GM21423 (cell line): ENCODE measurements around the gene SEL1L3.
A peak's percentile ranks its signal among the peaks of the same experiment; 100 is the strongest.
"Not testable (repeated sequence)": the region's sequence is repeated elsewhere in the genome, so short reads cannot be mapped to it uniquely, and the experiment has no call there.

Experiments
- ATAC-seq: cut with Tn5 transposase; IDR thresholded peaks from one replicate; pipeline ENCODE4 v1.9.1; 2021; ENCODE audit warnings: mild to moderate bottlenecking, moderate library complexity; ENCODE audit not compliant: unreplicated experiment

Gene SEL1L3

GRCh38 chr4:25862411-25863346 is at the start of gene SEL1L3:
SEL1L3 (minus strand) TSS chr4:25862988; CDS start chr4:25862836, 152 bp downstream.
- ATAC-seq, result peak; percentile 33

DNA sequence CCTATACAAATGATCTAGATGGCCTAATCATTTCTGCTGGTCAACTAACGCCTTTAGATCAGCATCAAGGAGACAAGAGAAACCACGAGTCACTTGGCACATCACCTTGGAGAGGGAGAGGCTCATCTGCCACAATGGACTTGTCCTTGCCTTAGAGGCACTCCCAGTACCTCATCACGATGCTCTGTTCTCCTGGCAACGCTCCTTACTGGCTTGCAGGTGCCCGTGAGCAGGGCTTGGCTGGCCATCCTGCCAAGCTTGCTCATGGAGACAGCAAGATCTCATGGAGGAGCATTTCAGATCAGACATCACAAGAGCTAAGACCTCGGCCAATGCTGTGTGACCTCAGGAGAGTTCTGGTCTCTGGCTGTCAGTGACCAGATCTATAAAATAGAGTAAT is 48.6 kb upstream of the SEL1L3 start:
- ATAC-seq, result no peak

GRCh38 chr4:25908491-25908901 is 45.7 kb upstream of the SEL1L3 start:
- ATAC-seq, result no peak

GRCh38 chr4:25906113-25906512 is 43.3 kb upstream of the SEL1L3 start:
- not testable (repeated sequence) for ATAC-seq

- ATAC-seq, result no peak
These were observed 42.6 kb upstream of the SEL1L3 start for GRCh38 chr4:25905371-25905770.

DNA sequence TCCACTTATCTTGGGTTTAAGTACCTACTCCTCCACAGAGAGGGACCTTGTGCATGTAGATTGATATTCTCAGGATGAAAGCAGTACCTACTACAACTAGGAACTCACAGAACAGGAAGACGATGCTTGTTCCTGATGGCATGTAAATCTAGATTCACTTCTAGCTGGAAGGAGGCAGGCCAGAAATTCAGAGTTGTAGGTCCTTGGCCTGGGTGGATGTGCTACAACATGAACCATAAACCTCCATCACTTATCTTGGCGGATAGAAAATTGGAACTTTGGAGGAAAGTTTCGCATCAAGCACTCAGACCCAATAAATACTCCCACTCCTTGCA is 41.9 kb upstream of the SEL1L3 start:
- ATAC-seq, result peak; percentile 36

- peak; percentile 58 for ATAC-seq
These were observed 41.3 kb upstream of the SEL1L3 start for GRCh38 chr4:25903900-25904747.

DNA sequence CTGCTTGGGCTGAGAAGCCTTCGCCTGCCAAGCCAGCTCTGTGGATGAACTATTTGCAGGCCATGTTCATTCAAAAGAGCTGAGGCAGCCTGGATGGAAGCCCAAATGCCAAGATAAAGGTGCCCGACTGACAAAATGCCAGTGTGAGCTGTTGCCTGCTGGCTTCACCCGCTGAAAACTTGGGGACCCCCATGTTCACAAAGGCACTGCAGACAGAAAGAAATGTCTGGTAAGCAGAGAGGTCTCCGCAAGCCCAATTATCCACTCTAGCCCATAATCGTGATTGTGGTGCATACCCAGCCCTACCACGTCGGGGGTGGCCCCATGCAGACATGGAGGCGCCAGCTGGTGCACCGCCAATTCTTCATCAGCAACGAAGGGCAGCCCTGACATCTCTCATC is 38.2 kb upstream of the SEL1L3 start:
- no peak for ATAC-seq

- no peak for ATAC-seq
These were observed 37.5 kb upstream of the SEL1L3 start for GRCh38 chr4:25900310-25900709.

GRCh38 chr4:25896776-25897539 is 34.2 kb upstream of the SEL1L3 start:
- ATAC-seq, result no peak

- ATAC-seq, result no peak
These were observed 30.0 kb upstream of the SEL1L3 start for GRCh38 chr4:25892796-25893195.

DNA sequence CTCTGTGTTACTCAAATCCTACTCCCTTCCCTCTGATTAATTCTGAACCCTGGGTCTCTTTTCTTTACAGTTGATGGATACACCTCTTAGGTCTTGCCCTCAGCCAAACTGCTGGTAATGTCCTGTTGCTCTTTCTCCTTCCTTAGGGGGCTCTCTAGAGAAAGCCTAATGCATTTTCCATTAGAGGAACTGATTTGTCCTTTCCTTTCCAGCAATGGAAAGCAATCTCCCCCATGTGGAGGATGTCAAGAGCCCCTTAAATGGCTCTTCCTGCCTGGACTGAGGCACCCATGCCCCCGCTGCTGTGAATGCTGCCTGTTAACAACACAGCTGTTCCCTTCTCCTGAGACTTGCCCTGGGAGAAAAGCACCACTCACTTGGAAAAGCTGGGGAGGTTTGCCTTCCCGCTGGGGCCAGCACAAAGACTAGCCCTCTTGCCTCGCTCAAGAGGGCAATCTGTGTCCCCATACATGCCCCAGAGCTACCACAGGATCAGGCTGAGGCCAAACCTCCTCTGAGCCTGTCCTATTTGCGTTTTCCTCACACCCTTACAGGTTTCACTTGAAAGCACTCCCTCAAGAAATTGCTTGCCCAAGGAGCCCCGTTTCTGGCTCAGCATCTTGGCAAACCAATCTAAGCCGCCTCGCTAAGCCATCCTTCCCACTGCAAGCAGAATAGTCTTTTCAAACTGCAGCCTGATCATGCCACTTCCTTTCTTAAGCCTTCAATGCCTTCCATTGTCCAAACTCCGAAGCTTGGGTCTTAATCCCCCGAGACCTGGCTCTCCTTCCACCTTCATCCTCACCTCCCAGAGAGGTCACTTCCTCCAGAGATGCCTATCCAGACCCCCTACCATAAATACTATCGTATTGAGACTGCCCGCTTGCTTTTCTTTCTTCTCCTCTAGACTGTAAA is 28.0 kb upstream of the SEL1L3 start:
- ATAC-seq, result no peak

- no peak for ATAC-seq
These were observed 27.1 kb upstream of the SEL1L3 start for GRCh38 chr4:25889589-25890503.

- ATAC-seq, result no peak
These were observed 26.0 kb upstream of the SEL1L3 start for GRCh38 chr4:25888781-25889180.

- ATAC-seq, result peak; percentile 58
These were observed 21.4 kb upstream of the SEL1L3 start for GRCh38 chr4:25884031-25884782.

DNA sequence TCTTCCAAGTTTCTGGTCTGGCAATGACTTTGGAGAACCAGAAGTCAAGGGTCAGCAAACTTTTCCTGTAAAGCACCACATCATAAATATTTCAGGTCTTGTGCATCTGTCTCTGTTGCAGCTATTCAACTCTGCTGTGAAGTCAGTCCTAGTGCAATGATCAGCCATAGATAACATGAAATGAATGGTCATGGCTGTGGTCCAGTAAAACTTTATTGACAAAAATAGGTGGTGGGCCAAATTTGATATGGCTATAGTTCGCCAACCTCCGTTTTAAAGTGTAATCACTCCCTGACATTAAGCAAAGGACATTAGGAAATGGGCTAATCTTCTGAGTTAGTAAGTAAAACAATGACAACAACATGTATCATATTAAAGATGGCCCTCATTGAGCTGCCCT is 20.8 kb upstream of the SEL1L3 start:
- ATAC-seq, result no peak

GRCh38 chr4:25882226-25882625 is 19.4 kb upstream of the SEL1L3 start:
- ATAC-seq, result no peak

DNA sequence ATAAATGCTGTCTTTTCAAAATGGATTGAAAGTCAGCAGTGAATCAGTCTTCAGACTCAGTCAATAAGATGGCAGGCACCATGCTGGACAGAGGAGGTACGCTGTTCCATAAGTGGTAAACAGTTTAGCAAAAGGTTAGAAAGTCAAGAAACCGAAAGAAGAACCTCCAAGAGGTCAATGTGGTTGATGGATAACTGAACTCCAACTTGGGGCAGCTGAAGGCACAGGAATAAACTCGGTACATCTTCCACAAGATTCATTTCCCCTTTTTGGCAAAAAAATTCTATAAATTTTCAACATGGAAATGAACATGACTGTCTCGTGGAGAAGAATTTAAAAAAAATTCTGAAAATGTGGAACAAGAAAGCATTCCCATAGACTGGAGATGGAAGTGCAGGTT is 18.4 kb upstream of the SEL1L3 start:
- ATAC-seq, result no peak
